IMR-90 (cell line): ENCODE results near the gene SHROOM3. TPM values are rescaled to one million over a fixed set of nuclear protein-coding genes. Genes with fewer than 3 reads are reported as not detected.

Source experiments
- ATAC-seq: fragments of 200-7000 bp; cut with Tn5 transposase; 2 replicates; pipeline ENCODE4 v1.9.1; 2020; ENCODE audit warnings: low read depth, mild to moderate bottlenecking, moderate library complexity
- BruUV-seq: library from RNA; stranded (reverse); fragments of 400-500 nt; replicated peaks from 2 replicates; lab custom pipeline; 2021; lab: Mats Ljungman, UMichigan
- CTCF ChIA-PET: fragments of 300-600 bp; formaldehyde crosslinking; extraction: SDS; loops from one replicate; lab custom pipeline; 2021; ENCODE audit warnings: antibody characterized with exemption; lab: Yijun Ruan, JAX
- POLR2A ChIA-PET: fragments of 300-600 bp; sonication (Branson Sonifier 250); formaldehyde crosslinking; loops from one replicate; lab custom pipeline; 2022; ENCODE audit warnings: antibody characterized with exemption; ENCODE audit not compliant: unreplicated experiment; lab: Charles Lee
- DNase-seq: peaks from one replicate; pipeline ENCODE4 v3.0.0; 2013
- H2AFZ ChIP-seq: replicated peaks from 2 replicates; pipeline ENCODE3; 2013; ENCODE audit warnings: low read length, mild to moderate bottlenecking; ENCODE audit not compliant: poor library complexity
- H2AK5ac ChIP-seq: 2 replicates; pipeline ENCODE4 v1.6.1; 2013; ENCODE audit warnings: low read depth, low read length, inconsistent platforms
- H2AK9ac ChIP-seq: replicated peaks from 2 replicates; pipeline ENCODE3; 2013; ENCODE audit warnings: mild to moderate bottlenecking, low read depth, low read length, moderate library complexity; ENCODE audit not compliant: poor library complexity
- H2BK120ac ChIP-seq: 2 replicates; pipeline ENCODE4 v1.6.1; 2013; ENCODE audit warnings: low read depth, low read length, inconsistent platforms
- H2BK15ac ChIP-seq: 3 replicates; pipeline ENCODE4 v1.6.1; 2013; ENCODE audit warnings: low read depth, low read length, inconsistent platforms
- H2BK20ac ChIP-seq: 2 replicates; pipeline ENCODE4 v1.6.1; 2013; ENCODE audit warnings: low read depth, mild to moderate bottlenecking, inconsistent platforms, low read length, moderate library complexity
- H2BK5ac ChIP-seq: 2 replicates; pipeline ENCODE4 v1.6.1; 2013; ENCODE audit warnings: mild to moderate bottlenecking, low read depth, low read length, inconsistent platforms; ENCODE audit not compliant: poor library complexity, severe bottlenecking
- H3K14ac ChIP-seq: replicated peaks from 2 replicates; pipeline ENCODE4 v1.6.1; 2013; ENCODE audit warnings: low read depth, low read length, inconsistent platforms
- H3K18ac ChIP-seq: 2 replicates; pipeline ENCODE4 v1.6.1; 2013; ENCODE audit warnings: low read depth, low read length, control low read depth
- H3K23ac ChIP-seq: 2 replicates; pipeline ENCODE4 v1.6.1; 2013; ENCODE audit warnings: low read depth, low read length, inconsistent platforms
- H3K27ac ChIP-seq: 2 replicates; pipeline ENCODE4 v1.5.1; 2013; ENCODE audit warnings: mild to moderate bottlenecking, control low read depth, low read length; ENCODE audit not compliant: insufficient read depth
- H3K27me3 ChIP-seq: 2 replicates; pipeline ENCODE4 v1.6.1; 2013; ENCODE audit warnings: low read length; ENCODE audit not compliant: control insufficient read depth, insufficient read depth
- H3K36me3 ChIP-seq: 2 replicates; pipeline ENCODE4 v1.6.1; 2013; ENCODE audit warnings: low read length, mixed read lengths; ENCODE audit not compliant: control insufficient read depth, insufficient read depth
- H3K4ac ChIP-seq: 2 replicates; pipeline ENCODE4 v1.6.1; 2013; ENCODE audit warnings: low read depth, low read length, inconsistent platforms
- H3K4me1 ChIP-seq: 2 replicates; pipeline ENCODE4 v1.6.1; 2013; ENCODE audit warnings: low read length, mixed read lengths; ENCODE audit not compliant: control insufficient read depth, insufficient read depth
- H3K4me2 ChIP-seq: 2 replicates; pipeline ENCODE4 v1.6.1; 2013; ENCODE audit warnings: low read depth, mild to moderate bottlenecking, control low read depth, low read length, moderate library complexity
- H3K4me3 ChIP-seq: 2 replicates; pipeline ENCODE4 v1.5.1; 2013; ENCODE audit warnings: low read depth, mild to moderate bottlenecking, control low read depth, low read length, moderate library complexity; ENCODE audit not compliant: insufficient read depth
- H3K56ac ChIP-seq: 2 replicates; pipeline ENCODE4 v1.6.1; 2013; ENCODE audit warnings: low read length, inconsistent platforms; ENCODE audit not compliant: insufficient read depth; ENCODE audit errors: extremely low read depth
- H3K79me1 ChIP-seq, 2 experiments: 2 replicates each; pipeline ENCODE4 v1.6.1; 2013; ENCODE audit warnings: low read length in 2 of 2, inconsistent platforms in 1 of 2, low read depth in 1 of 2
- H3K9ac ChIP-seq: 2 replicates; pipeline ENCODE4 v1.6.1; 2013; ENCODE audit warnings: low read depth, low read length, control low read depth
- H3K9me1 ChIP-seq: 2 replicates; pipeline ENCODE4 v1.6.1; 2013; ENCODE audit warnings: low read length, inconsistent platforms; ENCODE audit not compliant: insufficient read depth
- H3K9me3 ChIP-seq: 2 replicates; pipeline ENCODE4 v1.6.1; 2013; ENCODE audit warnings: low read length; ENCODE audit not compliant: control insufficient read depth, insufficient read depth
- H4K20me1 ChIP-seq: 2 replicates; pipeline ENCODE4 v1.6.1; 2013; ENCODE audit warnings: low read length, inconsistent platforms; ENCODE audit not compliant: insufficient read depth
- H4K5ac ChIP-seq: 2 replicates; pipeline ENCODE4 v1.6.1; 2013; ENCODE audit warnings: mild to moderate bottlenecking, low read depth, low read length, control low read depth
- H4K8ac ChIP-seq, 2 experiments: 2 replicates each; pipeline ENCODE4 v1.6.1; 2013; ENCODE audit warnings: low read depth in 2 of 2, low read length in 2 of 2, control low read depth in 1 of 2, inconsistent platforms in 1 of 2
- H4K91ac ChIP-seq: 2 replicates; pipeline ENCODE4 v1.6.1; 2013; ENCODE audit warnings: low read depth, low read length, inconsistent platforms; ENCODE audit not compliant: insufficient read depth
- BHLHE40 ChIP-seq: fragments of 150-350 bp; IDR thresholded peaks from 2 replicates; pipeline ENCODE4 v1.6.1; 2016; ENCODE audit warnings: mild to moderate bottlenecking, low read depth, low read length
- CEBPB ChIP-seq: IDR thresholded peaks from 2 replicates; pipeline ENCODE4 v1.6.1; 2012; ENCODE audit warnings: low read depth, low read length, improper control_type of control experiment
- CTCF ChIP-seq: conservative IDR thresholded peaks from 2 replicates; pipeline ENCODE4 v1.5.1; 2012; ENCODE audit warnings: mild to moderate bottlenecking, low read depth, low read length, improper control_type of control experiment
- ELK1 ChIP-seq: fragments of 150-350 bp; IDR thresholded peaks from 2 replicates; pipeline ENCODE4 v1.6.1; 2016; ENCODE audit warnings: low read depth, mild to moderate bottlenecking, low read length, moderate library complexity, borderline replicate concordance
- NFE2L2 ChIP-seq: fragments of 150-350 bp; IDR thresholded peaks from 2 replicates; pipeline ENCODE4 v1.6.1; 2016; ENCODE audit warnings: low read depth, mild to moderate bottlenecking, low read length
- RAD21 ChIP-seq: IDR thresholded peaks from 2 replicates; pipeline ENCODE4 v1.6.1; 2012; ENCODE audit warnings: low read length, improper control_type of control experiment
- RFX5 ChIP-seq: IDR thresholded peaks from 2 replicates; pipeline ENCODE4 v1.8.0; 2012; ENCODE audit warnings: low read depth, mild to moderate bottlenecking, low read length, moderate library complexity
- WGBS, 2 experiments: methylation state at CpG; one replicate each; pipeline versions ENCODE4 v1.1.5 to v1.1.7; 2013; ENCODE audit warnings: missing lambda C conversion rate in 2 of 2; ENCODE audit not compliant: insufficient read length in 1 of 2; ENCODE audit errors: extremely low coverage in 2 of 2; 5-methylcytosine and 5-hydroxymethylcytosine counted together
- dilution Hi-C: fragments of 300-500 bp; cut with HindIII; formaldehyde crosslinking; loops from one replicate; pipeline ENCODE4 v1.14.3; 2018; ENCODE audit warnings: low sequenced_read_pairs; ENCODE audit not compliant: unreplicated experiment
- in situ Hi-C: fragments of 300-500 bp; cut with MboI; formaldehyde crosslinking; loops from 3 replicates; pipeline ENCODE4 v1.14.3; 2019; ENCODE audit warnings: low sequenced_read_pairs, inconsistent platforms, mixed read lengths
- intact Hi-C: fragments of 100-400 bp; cut with micrococcal nuclease; formaldehyde crosslinking; loops from 2 replicates; pipeline ENCODE4 v1.10.0; 2022
- polyA plus RNA-seq, 3 experiments: library from polyadenylated mRNA; depleted of rRNA; stranded (reverse); fragments of >200 nt; gene quantifications; 2 replicates each; pipeline ENCODE4 v1.2.3, GENCODE V29; 2012; ENCODE audit warnings: low replicate concordance in 1 of 3
- total RNA-seq: library from RNA; depleted of rRNA; stranded (reverse); fragments of >200 nt; gene quantifications from 2 replicates; pipeline ENCODE4 v1.2.3, GENCODE V29; 2012

The SHROOM3 gene
- total and polyA plus RNA-seq, 2 of the 4 experiments (the other 2 are of a cell fraction) = 10.8 to 19.5 TPM

GRCh38 chr4:76610751-76611547 is 175.9 kb downstream of the SHROOM3 start:
- H2BK120ac ChIP-seq = peak overlapping the region; percentile 93
- peak overlapping the region; percentile 98 for H2BK5ac ChIP-seq
- TF ChIP-seq BHLHE40 (peak; percentile 38; the same call in 1 of the 2 replicates), NFE2L2 (no peak), RAD21 (peak; percentile 19; the same call in 1 of the 2 replicates), CEBPB (peak; percentile 84; the same call in 1 of the 2 replicates), ELK1 (no peak), RFX5 (no peak), CTCF (peak; percentile 21; the same call in 1 of the 2 replicates)
- peak overlapping the region; percentile 81 for H2AK5ac ChIP-seq
- POLR2A ChIA-PET = interaction anchor here (0.7 kb wide), 1 partner anchor 462 kb away, joined by 3 read pairs; no protein-coding TSS in a partner anchor
- BruUV-seq = no TSS peak
- peak overlapping the region; percentile 79 for H3K14ac ChIP-seq
- peak overlapping the region; percentile 89; the same call in 2 of the 3 replicates for H2BK15ac ChIP-seq
- intact Hi-C loops (loop anchor here (5.0 kb wide), 4 partner anchors 39 to 141 kb away; no protein-coding TSS in a partner anchor), dilution Hi-C loops (no loop called here), in situ Hi-C loops (no loop called here)
- H3K79me1 ChIP-seq = peaks cover 12 to 31% of the 10 kb centered on the region in 2 experiments; a peak in 3 of 4 replicates
- ATAC-seq (peak; percentile 54), DNase-seq (peak; percentile 67)
- H3K4me1 ChIP-seq = peaks cover 21% of the 10 kb centered on the region
- H4K8ac ChIP-seq = peak overlapping the region; percentile 44 to 95
- H3K23ac ChIP-seq = peak overlapping the region; percentile 72
- H3K9me1 ChIP-seq = peaks cover 37% of the 10 kb centered on the region
- H3K56ac ChIP-seq = peak overlapping the region; percentile 76
- peak overlapping the region; percentile 95 for H4K91ac ChIP-seq
- peak overlapping the region; percentile 70 for H2AK9ac ChIP-seq
- peak overlapping the region; percentile 97 for H3K18ac ChIP-seq
- H3K4me2 ChIP-seq = peak overlapping the region; percentile 79; the same call in 1 of the 2 replicates
- no peaks in the 10 kb centered on the region for H4K20me1 ChIP-seq
- peak overlapping the region; percentile 88 for H2BK20ac ChIP-seq
- H3K4ac ChIP-seq = peak overlapping the region; percentile 86
- H3K36me3 ChIP-seq = no peaks in the 10 kb centered on the region
- CTCF ChIA-PET = no interaction called here
- H4K5ac ChIP-seq = peak overlapping the region; percentile 87
- H3K9me3 ChIP-seq = no peaks in the 10 kb centered on the region
- peak overlapping the region; percentile 65; the same call in 1 of the 2 replicates for H3K9ac ChIP-seq
- H2AFZ ChIP-seq = peak overlapping the region; percentile 79
- H3K27ac ChIP-seq = peak overlapping the region; percentile 88
- no peaks in the 10 kb centered on the region for H3K27me3 ChIP-seq
- peak overlapping the region; percentile 5; the same call in 1 of the 2 replicates for H3K4me3 ChIP-seq
- no CpG with 5 or more reads among the region's 8 CpGs for WGBS, 2 experiments
